Neutrophil (primary cell): ENCODE data around the gene TLNRD1.

Experiments
- H3K27ac ChIP-seq: fragments of 200-600 bp; sonication (generic); 2 replicates; pipeline ENCODE4 v1.5.1; 2016; ENCODE audit warnings: mild to moderate bottlenecking, moderate library complexity
- H3K27me3 ChIP-seq: fragments of 200-600 bp; sonication (generic); 2 replicates; pipeline ENCODE4 v1.6.0; 2016; ENCODE audit warnings: mild to moderate bottlenecking
- H3K36me3 ChIP-seq: fragments of 200-600 bp; sonication (generic); 2 replicates; pipeline ENCODE4 v1.5.1; 2017
- H3K4me1 ChIP-seq, 2 experiments: fragments of 200-600 bp in 1 of 2; sonication (generic) in 1 of 2; 1 replicate in 1 of 2; 2 replicates in 1 of 2; pipeline versions ENCODE4 v1.5.1 to v1.6.1; 2013 to 2016; ENCODE audit warnings: low read depth in 1 of 2, low read length in 1 of 2, mild to moderate bottlenecking in 1 of 2, moderate library complexity in 1 of 2; ENCODE audit not compliant: control insufficient read depth in 1 of 2, insufficient read depth in 1 of 2
- H3K4me3 ChIP-seq, 2 experiments: fragments of 200-600 bp in 1 of 2; sonication (generic) in 1 of 2; 1 replicate in 1 of 2; 2 replicates in 1 of 2; pipeline ENCODE4 v1.5.1; 2013 to 2016; ENCODE audit warnings: low read depth in 1 of 2, low read length in 1 of 2, mild to moderate bottlenecking in 1 of 2, moderate library complexity in 1 of 2
- H3K9me3 ChIP-seq: fragments of 200-600 bp; sonication (generic); 2 replicates; pipeline ENCODE4 v1.5.1; 2016
- TF ChIP-seq, protein P1 (sequence below): fragments of 200-600 bp; sonication (generic); IDR thresholded peaks from 2 replicates; pipeline ENCODE4 v1.5.1; 2016; ENCODE audit warnings: antibody characterized with exemption

The TLNRD1 gene

DNA sequence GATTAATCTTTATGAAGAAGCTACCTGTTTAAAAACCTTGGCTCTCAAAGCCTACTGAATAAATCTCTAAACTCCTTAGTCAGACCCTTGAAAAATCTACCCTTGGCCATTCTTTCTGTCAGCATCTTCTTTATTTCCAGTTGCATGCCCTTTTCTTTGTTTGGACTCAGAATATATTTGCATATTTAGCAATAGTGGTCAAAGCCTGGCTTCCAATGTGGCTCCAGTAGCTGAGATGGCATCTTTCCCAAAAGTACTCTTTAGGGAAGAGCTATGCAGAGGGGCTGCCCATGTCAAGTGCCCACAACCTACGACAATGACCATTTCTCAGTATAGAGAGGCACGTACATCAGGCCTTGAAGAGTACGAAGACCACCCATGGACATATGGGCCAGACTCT lies 47.2 kb downstream of the TLNRD1 start:
- Histone ChIP-seq H3K27me3 (no peaks in the 10 kb centered on the region), H3K9me3 (no peaks in the 10 kb centered on the region), H3K27ac (no peak overlapping the region), H3K36me3 (no peaks in the 10 kb centered on the region), H3K4me3 (no peak overlapping the region), H3K4me1 (no peaks in the 10 kb centered on the region)
- TF ChIP-seq, protein P1, sequence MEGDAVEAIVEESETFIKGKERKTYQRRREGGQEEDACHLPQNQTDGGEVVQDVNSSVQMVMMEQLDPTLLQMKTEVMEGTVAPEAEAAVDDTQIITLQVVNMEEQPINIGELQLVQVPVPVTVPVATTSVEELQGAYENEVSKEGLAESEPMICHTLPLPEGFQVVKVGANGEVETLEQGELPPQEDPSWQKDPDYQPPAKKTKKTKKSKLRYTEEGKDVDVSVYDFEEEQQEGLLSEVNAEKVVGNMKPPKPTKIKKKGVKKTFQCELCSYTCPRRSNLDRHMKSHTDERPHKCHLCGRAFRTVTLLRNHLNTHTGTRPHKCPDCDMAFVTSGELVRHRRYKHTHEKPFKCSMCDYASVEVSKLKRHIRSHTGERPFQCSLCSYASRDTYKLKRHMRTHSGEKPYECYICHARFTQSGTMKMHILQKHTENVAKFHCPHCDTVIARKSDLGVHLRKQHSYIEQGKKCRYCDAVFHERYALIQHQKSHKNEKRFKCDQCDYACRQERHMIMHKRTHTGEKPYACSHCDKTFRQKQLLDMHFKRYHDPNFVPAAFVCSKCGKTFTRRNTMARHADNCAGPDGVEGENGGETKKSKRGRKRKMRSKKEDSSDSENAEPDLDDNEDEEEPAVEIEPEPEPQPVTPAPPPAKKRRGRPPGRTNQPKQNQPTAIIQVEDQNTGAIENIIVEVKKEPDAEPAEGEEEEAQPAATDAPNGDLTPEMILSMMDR, result no peak

DNA sequence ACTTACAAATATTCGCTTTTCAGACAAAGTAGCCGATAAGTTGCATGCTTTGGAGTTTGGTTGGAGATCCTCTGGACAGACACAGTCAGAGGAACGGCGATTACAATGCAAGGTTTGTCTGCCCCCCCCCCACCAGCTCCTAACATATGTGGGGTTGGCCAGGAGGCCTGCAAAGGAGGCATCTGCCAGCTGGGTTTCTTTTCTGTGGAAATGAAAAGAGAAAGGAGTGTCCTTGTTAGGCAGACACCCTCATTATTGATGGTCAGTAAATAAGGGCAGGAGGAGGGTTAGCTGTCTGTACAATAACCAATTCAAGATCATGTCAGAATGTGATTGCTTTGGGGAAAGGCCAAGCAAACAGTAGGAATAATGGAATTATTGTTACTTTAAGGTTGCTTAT lies 49.1 kb downstream of the TLNRD1 start:
- Histone ChIP-seq H3K4me3 (no peak overlapping the region), H3K9me3 (no peaks in the 10 kb centered on the region), H3K27me3 (no peaks in the 10 kb centered on the region), H3K4me1 (no peaks in the 10 kb centered on the region), H3K36me3 (no peaks in the 10 kb centered on the region), H3K27ac (no peak overlapping the region)
- TF ChIP-seq, protein P1, result no peak

DNA sequence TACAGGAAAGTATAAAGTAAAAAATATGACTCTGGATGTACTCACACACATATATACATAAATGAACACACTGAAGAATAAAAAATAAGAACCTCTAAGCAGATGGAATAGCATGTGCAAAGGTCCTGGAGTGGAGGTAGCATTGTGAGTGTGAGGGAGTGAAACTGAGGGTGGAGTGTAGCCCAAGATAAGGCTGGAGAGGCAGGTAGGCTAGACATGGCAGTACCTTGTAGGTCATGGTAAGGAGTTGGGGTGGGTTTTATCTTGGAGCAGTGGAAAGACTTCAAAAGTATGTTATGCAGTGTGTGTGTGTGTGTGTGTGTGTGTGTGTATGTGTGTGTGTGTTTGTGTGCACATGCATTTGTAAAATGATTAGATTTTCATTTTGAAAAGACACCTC lies 49.5 kb downstream of the TLNRD1 start:
- no peak overlapping the region for H3K27ac ChIP-seq
- TF ChIP-seq, protein P1, result no peak
- no peaks in the 10 kb centered on the region for H3K9me3 ChIP-seq
- H3K27me3 ChIP-seq, result no peaks in the 10 kb centered on the region
- H3K36me3 ChIP-seq, result no peaks in the 10 kb centered on the region
- H3K4me1 ChIP-seq, result no peaks in the 10 kb centered on the region
- no peak overlapping the region for H3K4me3 ChIP-seq

DNA sequence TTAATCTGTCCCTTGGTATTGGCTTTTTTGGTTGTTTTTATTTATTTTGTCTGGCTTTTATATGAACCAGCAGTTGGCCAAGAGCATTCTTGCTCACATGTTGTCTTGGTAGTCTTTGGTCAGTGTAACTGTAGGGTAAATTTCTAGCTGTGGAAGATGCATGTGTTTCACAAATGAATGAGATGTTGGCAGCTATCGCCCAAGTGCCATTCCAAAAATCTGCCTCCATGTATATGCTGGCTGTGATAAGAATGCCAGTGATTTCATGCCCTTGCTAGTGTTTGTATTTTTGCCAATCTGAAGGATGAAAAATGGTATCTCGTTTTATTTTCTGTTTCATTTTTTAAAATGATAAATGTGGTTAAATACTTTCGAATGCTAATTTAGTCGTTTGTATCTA lies 50.1 kb downstream of the TLNRD1 start:
- Histone ChIP-seq H3K4me1 (no peaks in the 10 kb centered on the region), H3K4me3 (no peak overlapping the region), H3K9me3 (no peaks in the 10 kb centered on the region), H3K27me3 (no peaks in the 10 kb centered on the region), H3K36me3 (no peaks in the 10 kb centered on the region), H3K27ac (no peak overlapping the region)
- TF ChIP-seq, protein P1, result no peak

DNA sequence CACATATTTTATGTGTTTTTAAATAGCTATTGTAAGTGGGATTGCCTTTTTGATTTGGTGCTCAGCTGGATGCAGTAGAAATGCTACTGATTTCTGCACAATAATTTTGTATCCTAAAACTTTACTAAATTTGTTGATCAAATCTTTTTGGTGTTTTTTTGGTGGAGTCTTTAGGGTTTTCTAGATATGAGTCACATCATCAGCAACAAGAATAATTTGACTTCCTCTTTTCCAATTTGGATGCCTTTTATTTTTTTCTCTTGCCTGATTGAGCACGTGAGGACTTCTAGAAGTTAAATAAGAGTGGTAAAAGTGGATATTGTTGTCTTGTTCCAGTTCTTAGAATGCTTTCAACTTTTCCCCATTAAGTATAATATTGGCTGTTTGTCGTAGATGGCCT lies 51.3 kb downstream of the TLNRD1 start:
- H3K9me3 ChIP-seq, result no peaks in the 10 kb centered on the region
- H3K27ac ChIP-seq, result no peak overlapping the region
- no peak overlapping the region for H3K4me3 ChIP-seq
- peaks cover 3 to 6% of the 10 kb centered on the region in 2 experiments for H3K4me1 ChIP-seq
- no peaks in the 10 kb centered on the region for H3K27me3 ChIP-seq
- TF ChIP-seq, protein P1, result no peak
- H3K36me3 ChIP-seq, result no peaks in the 10 kb centered on the region

DNA sequence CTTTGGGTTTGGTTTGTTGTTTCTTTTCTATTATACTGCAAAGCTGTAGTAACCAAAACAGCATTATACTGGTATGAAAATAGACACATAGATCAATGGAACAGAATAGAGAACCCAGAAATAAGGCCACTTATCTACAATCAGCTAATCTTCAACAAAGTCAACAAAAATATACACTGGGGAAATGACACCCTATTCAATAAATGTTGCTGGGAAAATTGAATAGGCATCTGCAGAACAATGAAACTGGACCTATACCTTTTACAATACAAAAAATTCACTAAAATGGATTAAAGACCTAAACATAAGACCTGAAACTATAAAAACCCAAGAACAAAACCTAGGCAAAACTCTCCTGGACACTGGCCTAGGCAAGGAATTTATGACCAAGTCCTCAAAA lies 52.9 kb downstream of the TLNRD1 start:
- H3K27ac ChIP-seq, result no peak overlapping the region
- TF ChIP-seq, protein P1, result no peak
- H3K4me3 ChIP-seq, result no peak overlapping the region
- no peaks in the 10 kb centered on the region for H3K27me3 ChIP-seq
- no peaks in the 10 kb centered on the region for H3K36me3 ChIP-seq
- H3K4me1 ChIP-seq, result peaks cover 3 to 6% of the 10 kb centered on the region in 2 experiments
- H3K9me3 ChIP-seq, result no peaks in the 10 kb centered on the region
